Measurements from ENCODE around the gene CCDC141.

The CCDC141 gene

DNA sequence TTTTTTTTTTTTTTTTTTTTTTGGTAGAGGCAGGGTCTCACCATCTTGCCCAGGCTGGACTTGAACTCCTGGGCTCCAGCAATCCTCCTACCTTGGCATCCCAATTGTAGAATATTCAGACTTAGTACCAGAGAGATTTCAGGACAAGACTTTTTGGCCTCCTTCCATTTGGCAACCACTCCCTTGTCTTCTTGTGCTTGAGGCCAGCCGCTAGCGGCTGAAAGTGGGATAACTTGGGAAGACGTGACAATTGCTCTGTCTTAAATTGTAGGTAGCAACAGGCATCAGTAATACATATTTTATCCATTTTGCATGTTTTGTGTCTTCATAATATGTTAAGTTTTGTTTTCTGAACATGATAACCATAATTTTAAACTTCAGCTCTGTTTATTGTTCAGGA, 189.4 kb downstream of the CCDC141 start:
- no peak for DNase-seq

DNA sequence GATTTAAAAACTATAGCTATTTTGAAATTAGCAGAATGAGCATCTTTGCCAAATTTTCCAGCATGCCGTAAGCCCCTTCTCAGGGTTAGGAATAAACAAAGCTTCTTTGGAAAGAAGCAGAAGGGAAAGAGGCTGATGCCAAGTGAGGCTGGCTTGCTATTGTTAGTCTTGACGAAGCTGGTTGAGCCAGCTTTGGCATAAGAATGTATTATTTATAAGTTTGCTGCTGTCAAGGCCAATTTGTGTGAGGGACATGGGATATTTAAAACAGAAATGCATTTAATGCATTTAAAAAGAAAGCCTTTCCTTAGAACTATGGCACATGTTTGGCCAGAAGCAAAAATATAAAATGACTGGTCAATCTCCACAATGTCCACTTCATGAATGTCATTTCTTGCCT, 190.2 kb downstream of the CCDC141 start:
- DNase-seq = no peak

DNA sequence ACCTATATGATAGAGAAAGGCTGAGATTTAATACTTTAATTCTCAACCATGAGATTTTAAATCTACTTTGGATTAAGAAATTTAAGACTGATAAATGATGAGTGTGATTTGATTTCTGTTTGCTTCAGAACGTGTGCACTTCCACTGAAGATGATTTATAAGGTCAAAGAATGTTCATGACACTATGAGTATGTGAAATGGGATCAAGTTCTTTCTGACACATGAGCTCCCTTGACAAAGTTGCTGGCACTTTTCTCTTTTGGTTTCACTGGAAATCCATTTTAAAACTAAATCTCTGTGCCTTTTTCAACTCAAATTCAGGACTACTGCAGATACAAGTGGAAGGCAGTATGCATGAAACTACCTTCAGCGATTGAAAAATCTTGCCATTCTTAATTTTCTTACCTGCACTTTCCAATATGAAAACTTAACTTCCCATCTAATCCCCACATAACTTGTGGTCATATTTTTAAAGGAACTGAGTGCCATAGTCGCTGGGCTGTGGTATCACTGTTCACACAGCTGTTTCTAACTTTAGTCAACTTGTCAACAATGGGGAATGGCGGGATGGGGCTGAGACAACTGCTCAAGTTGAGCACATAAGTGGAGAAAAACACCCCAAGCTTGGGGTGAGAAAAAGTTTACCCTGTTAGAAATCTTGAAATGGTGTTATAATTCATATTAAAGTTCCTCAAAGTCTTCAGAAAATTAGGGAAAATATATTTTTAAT, 190.9 kb downstream of the CCDC141 start:
- DNase-seq = no peak

DNA sequence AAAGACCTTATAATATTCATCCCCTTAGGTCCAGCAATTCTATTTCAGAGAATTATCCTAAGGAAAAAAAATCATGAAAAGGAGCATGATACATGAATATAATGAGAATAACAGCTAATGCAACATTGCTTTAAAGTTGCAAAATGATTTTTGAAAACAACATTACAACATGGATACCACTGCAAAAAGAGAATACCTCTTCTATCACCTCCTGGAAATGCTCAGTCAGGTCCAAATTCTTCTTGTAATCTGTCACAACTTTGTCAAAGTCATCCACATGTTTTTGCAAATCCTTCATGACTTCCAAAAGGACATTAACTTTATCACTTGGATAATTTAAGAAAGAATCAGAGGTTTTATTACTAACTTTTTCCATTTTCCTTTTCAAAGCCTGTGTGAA, 194.8 kb downstream of the CCDC141 start:
- DNase-seq = no peak

DNA sequence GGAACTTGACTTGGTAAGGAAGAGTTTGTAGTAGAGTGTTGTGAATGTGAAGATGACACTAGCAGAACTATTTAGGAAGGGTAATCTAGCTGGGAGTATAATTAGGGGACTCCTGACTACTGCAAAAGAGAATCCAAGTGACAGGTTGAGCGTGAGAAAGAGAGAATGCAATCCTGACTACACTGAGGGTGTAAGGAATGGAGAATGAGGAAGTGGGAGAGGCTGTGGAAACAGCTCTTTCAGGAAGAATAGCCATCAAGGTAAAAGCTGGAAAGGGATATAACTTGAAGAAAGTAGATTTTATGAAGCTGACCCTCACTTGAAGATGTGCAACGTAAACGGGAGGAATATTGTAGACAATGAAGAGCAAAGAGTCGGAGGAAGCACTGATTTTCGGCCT, 201.6 kb downstream of the CCDC141 start:
- DNase-seq = no peak

DNA sequence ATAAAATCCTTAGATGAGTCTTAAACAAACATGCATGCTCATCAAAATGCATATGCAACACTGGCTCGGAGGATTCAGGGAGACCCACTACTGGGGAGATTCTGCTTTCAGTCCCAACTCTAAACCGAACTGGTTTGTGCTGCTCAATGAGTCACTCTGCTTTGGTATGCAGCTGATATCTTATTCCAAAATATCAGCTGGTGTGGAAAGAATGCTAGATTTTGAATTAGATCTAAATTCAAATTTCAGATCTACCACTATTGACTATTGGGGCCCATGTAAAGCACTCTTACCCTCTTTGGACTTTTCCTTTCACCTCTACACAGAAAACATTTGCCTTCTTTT, 203.5 kb downstream of the CCDC141 start:
- DNase-seq = no peak

DNA sequence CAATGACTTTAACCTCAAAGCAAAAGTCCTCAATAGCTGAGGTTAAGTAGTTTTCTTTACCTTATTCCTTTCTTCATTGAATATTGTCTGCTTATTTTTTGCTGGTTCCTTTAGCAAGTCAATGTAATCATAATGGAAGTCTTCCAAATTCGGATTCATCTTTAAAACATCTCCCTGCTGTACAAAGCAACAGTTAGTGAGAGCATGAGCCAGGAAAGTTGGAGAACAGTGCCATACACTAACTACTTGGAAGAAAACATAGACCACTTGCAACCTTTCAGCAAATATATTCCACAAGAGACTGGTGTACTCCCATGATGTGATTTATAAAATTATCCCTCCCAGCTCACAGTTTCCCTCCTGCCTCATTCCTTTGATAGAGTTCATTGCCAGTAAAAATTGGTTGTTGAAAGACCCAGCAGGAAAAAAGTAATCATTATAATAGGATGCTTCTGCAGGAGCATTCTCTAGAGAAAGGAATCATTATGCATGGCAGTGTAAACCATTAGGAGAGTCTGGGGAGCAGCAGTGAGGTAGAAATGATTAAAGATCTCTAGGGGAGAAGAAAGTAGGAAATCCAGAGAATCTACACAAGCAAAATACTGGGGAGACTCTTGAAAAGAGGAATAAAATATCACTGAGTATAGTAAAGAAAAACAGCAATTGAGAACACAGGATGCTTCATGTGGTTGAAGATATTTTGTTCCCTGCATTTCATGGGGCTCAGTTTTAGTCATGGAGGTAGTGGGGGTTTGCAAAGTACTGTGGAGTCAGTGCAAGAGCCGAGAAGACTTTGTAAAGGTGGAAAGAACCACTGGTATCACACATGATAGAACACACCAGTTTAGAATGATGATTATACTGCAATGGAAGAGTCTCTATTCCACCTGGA, 204.1 kb downstream of the CCDC141 start:
- no peak for DNase-seq

DNA sequence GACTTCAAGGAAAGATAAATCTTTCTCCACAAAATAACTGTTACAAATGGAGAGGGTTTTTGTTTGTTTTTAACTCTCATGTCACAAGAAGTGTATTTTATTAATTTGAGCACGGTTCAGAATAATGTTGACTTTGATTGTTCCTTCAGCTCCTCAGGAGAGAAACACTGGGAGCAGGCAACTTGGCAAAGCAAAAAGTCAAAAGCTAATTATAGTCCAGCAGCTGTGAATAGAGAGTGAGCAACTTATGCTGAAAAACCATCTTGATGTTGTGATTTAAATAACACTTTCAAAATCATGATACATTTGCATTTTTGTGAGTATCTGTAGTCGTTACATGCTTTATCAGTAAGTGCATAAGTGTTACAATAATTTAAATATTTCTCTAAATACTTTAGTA, 205.2 kb downstream of the CCDC141 start:
- no peak for DNase-seq

DNA sequence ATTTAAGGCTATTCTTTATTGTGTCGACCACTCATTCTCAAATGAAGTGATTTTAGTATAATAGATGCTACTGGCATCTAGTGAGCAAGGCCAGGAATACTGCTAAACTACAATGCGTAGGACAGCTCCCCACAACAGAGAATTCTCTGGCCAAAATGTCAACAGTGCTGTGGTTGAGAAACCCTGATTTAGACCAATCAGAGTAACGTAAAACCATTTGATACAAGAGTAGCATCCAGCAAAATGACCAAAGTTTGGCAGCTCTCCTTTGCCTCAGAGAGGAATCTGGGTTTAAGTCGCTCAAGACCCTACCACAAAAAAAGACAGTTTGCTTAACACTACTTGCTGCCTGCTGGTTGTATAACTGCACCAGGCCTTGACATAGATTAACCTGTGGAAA, 205.7 kb downstream of the CCDC141 start:
- no peak for DNase-seq

DNA sequence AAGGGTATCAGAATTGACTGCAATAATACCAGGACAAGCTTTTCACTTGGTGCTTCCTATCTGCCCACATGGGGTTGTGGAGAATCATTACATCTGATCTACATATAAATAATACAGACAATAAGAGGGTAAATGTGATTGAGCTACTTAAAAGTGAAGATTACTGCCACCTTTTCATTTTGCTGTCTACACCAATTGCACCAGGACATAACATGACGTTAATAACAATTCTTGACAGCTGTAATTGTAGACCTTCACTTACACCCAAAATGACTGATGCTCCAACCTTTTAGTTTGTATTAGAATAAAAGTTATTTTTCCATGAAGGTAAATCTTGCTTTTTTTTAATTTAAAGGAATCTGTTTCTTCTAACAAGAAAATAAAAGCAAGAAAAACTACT, 206.2 kb downstream of the CCDC141 start:
- DNase-seq = no peak

DNA sequence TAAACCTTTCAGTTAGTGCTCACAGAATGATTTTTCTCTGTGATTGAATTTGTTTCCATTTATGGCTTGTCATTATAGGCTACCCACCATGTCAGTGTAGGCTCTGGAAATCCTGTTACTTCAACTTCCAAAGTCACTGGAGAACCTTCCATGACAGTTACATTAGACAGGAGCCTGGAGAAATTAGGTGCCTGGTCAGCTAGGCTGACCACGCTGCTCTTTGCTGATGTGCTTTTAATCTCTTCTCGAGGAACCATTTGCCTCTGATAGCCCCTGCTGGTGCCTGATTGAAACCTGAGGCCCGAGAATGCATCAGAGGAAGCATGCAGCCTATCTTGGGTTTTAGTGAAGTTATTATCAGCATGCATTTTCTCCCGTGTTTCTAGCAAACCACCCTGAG, 213.1 kb downstream of the CCDC141 start:
- no peak for DNase-seq

DNA sequence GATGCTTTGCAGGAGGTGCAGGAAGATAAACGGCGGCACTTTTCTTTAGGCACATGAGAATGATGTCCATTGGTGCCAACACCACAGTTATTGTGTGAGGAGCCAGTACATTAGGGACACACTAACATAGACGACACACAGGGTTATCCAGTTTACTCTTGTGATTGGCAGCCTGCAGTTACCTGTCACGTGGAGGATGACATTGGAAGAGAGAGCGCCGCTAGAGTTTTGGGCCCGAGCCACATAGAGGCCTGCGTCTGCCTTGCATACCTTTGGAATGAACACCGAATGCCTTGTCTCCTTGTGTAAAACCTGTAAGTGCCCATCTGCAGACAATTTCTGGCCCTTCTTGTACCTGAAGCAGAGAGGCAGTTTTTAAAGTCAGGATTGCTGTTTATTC, 215.9 kb downstream of the CCDC141 start:
- DNase-seq = no peak

DNA sequence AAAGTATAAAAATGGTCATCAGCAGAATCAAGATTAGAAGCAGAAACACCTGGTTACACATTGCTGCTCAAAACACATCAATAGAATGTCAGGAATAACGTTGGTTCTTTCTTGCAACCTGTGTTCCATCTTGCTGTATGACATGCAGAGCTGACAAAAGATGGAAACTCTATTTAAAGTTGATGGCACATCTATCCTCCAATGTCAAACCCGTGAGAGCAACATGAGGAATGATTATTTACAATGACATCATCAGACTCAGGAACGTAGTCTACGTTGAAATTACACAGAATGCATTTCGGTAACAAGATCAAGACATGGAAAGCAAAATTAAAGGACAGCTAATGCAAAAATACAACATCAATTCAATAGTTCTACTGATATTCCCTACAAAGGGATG, 216.6 kb downstream of the CCDC141 start:
- no peak for DNase-seq

DNA sequence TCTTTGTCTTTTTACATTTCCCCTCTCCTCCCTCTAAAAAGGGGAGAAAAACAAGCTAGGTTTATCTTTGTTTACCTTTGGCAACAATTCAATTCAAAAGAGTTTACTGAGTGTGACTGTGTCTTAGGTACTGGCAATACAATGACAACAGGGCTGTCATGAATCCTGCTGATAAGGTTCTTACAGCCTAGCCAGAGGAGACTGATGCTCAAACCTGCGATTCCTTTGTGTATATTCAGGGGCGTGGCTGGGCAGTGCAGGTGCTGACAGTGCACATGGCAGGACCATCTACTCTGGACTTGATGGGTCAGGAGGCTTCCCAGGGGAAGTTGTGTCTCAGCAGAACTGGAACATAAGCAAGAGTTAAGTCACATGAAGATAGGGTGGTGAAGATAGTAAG, 219.5 kb downstream of the CCDC141 start:
- DNase-seq = no peak

DNA sequence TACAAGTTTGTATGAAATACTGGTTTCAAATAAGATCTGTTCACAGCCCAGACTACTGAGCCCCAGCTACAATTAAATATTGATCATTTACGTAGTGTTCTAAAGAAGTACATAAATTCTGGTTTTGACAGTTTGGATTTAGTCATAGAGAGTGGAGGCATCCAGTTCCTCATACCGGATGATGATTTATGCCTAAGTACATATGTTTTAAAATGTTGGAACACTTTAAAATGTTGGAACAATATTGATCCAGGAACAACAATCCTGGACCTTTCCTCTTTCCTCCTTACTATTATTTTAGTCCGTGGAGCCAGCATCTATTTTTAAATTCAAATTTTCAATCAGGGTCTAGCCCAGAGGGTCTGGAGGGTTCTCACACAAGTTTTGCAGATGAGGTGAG, 220.0 kb downstream of the CCDC141 start:
- DNase-seq = no peak

DNA sequence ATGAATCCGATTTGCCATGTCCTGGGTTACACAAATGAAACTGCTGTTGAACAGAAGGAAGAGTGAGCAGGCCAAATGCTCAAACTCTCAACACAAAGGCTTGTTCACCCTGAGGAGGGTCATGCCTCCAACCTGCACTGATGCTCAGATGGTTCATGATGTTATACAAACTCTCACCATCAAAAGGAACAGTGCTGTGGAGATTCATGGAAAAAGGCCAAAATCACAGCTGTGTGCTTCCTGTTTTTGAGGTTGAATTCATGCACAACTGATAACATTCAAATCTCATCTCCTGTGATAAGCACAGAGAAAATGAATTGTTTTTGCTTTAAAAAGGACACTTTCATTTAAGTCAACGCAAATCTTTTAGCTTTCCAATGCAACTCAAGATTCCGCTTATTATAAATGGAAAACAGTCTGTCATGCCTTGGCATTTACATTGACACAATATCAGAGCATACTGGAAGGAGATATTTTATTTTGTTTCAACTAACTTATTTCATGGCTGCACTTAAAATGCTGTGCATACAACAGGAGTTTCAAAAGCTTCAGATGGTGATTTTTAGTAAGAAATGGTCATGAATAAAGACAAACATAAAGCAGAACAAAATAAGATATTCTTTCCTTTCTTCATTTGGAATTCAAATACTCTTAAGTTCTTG, 220.5 kb downstream of the CCDC141 start:
- DNase-seq = no peak

DNA sequence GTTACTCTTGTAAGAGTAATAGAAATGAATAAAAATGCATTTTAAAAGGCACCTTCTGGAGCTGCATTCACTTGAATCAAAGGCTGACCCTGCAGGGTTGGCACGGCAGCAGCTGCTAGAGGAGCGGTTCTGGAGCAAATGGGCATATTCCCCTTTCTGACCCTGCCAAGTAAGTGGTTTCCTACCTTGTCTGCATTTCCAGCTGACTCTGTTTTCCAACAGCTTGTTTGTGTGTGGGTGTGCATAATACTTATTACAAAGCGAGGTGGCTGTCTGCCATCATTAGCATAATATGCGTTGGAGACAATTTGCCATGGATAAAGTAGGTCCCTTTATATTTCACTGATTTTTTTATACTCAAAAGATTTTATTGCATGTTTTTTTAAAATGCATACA, 221.5 kb downstream of the CCDC141 start:
- DNase-seq = no peak

DNA sequence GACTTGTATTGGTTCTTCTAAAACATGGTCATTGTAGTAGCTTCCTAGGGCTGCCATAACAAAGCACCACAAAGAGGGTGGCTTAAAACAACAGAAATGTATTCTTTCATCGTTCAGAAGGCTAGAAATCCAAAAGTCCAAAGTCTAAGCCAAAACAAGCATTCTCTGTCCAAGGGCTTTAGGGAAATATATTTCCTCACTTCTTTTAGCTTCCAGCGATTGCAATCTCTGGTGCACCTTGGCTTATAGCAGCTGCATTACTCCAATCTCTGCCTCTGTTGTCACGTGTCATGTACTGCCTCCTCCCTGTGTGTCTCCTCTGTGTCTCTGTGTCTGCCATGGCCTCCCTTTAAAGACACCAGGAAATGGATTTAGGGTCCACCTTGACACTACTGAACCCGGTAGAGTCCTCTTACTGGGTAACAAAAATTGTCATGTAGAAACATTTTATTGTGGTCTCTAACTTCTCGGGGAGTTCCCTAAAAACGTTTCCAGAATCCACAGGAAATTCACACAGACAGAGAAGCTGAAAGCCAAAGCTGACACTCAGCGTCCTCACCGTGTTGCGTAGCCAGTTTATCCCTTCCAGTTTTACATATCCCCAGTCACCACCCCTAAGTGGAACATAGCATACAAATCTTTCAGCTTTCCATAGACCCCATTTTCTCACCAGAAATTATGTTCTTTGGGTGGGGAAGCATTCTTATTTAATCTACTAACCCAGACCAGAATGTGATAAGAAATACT, 222.0 kb downstream of the CCDC141 start:
- DNase-seq = no peak

DNA sequence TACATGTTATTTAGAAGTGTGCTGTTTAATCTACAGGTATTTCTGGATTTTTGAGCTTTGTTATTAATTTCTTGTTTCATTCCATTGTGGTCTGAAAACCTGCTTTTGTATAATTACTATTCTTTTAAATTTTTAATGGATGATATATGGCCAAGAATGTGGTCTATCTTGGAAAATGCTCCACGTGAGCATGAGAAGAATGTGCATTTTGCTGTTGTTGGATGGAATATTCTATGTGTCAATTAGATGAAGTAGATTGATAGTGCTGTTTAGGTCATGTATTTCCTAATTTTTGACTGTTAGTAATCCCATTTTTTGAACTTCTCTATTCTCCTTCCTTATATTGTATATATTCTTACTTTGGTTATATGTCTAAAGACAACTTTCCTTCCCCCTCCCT, 222.8 kb downstream of the CCDC141 start:
- DNase-seq = no peak

DNA sequence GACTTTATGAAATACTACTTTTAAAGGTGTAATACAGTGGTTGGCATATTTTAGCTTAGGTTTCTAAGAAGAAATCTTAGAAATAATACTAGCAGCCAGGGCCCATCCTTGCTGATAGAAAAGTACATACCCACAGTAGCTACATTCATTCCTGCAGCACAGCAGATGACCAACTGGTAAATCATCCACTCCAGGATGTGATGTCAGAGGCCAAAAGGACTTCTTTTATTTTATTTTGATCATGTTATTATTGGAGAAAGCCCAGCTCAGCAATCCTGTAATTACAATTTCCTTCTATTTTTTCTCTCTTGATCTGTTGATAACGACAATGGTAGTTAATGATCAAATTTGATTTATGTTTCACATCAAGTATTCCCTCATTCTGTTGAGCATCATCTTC, 224.8 kb downstream of the CCDC141 start:
- DNase-seq = no peak

DNA sequence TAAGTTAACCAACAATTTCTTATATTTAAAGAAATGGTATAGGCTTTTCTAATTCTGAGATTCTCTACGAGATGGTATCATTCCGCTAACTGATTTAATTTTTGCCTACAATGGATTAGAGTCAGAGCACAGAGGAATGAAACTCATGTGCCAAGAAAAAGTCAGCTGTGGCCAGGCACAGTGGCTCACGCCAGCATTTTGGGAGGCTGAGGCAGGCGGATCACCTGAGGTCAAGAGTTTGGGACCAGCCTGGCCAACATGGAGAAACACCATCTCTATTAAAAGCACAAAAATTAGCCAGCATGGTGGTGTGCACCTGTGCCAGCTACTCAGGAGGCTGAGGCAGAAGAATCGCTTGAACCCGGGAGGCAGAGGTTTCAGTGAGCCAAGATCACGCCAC, 225.8 kb downstream of the CCDC141 start:
- no peak for DNase-seq

DNA sequence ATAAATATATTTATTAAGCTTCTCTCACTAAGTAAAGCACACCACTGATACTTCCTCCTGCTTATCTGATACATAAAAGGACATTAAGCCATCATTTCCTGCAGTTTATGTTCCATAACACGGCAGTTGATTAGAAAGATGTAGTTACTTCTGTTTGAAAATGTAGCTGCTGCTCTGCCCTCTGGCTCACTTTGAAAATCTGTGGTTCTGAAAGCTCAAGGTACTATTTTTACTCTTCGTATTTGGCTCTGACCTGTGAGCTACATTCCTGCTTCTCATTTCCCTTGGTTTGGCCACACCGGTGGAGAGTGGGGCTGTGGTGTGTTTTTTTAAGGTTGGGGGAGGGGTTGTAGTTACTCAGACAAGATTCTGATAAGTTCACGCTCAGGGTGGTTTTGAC, 229.9 kb downstream of the CCDC141 start:
- DNase-seq = no peak

DNA sequence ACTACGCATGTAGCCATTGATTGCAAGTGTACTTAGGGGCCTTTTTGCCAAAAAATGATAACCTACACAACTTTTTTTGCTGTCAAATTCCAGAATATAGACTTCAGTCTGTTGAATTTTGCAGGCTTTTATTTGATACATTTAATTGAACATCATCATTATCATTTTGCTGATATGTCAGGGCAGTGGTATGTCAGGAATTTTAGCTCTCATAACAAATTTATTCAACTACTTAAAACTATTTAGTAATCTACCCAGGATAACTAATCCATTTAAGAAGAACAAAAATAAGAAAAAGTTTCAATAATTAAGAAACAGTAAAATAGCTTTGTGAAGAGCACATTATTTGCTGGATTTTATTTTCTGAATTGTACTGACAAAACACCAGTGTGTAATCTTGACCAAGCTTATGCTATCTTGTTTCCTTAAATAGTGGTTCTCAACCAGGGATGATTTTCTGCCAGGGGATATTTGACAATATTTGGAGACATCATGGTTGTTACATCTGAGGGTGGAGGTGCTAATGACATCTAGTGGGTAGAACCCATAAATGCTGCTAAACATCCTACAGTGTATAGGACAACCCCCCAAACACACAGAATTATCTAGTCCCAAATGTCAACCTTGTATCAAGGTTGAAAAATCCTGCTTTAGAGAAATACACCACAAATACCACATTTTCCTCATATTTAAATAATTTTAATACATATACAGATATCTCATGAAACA, 230.6 kb downstream of the CCDC141 start:
- no peak for DNase-seq

All from activated naive CD4-positive, alpha-beta T cell treated with anti-CD3 and anti-CD28 coated beads, Interleukin-2, amount 50 U/mL, for 16 hours (primary cell).